HG03175 (cell line): Measurements from ENCODE around the gene SLC50A1.

ENCODE experiments used
- ATAC-seq: cut with Tn5 transposase; IDR thresholded peaks from one replicate; pipeline ENCODE4 v1.9.1; 2021; ENCODE audit warnings: mild to moderate bottlenecking, moderate library complexity; ENCODE audit not compliant: unreplicated experiment

SLC50A1 gene, protein sequence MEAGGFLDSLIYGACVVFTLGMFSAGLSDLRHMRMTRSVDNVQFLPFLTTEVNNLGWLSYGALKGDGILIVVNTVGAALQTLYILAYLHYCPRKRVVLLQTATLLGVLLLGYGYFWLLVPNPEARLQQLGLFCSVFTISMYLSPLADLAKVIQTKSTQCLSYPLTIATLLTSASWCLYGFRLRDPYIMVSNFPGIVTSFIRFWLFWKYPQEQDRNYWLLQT

DNA sequence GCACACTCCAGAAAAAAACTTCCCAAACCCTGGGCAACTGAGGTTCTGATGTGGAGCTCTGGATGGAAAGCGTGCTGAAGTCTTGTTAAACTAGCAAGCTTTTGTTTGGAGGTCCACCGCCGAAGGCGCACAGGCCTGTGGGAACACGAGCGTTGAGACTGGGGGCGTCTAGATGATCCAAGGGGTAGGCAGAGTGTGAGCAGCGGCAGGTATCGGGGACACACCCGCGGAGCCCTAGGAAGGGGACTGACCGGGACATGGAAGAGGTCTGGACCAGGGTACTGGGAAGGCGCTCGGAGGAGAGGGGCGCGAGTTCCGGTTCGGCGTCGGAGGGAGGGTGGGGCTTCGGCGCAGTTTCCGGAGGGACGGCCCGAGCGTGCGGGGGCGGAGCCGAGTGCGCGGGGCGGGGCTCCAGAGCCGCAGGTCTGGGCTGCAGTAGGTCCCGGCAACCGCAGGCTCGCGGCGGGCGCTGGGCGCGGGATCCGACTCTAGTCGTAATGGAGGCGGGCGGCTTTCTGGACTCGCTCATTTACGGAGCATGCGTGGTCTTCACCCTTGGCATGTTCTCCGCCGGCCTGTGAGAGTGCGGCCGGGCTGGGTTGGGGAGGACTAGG, at the start of gene SLC50A1:
SLC50A1 (plus strand) TSS at position 438 of the 614 bp plus-strand sequence; CDS start at position 498, 60 bp downstream.
- ATAC-seq: peak; percentile 70

DNA sequence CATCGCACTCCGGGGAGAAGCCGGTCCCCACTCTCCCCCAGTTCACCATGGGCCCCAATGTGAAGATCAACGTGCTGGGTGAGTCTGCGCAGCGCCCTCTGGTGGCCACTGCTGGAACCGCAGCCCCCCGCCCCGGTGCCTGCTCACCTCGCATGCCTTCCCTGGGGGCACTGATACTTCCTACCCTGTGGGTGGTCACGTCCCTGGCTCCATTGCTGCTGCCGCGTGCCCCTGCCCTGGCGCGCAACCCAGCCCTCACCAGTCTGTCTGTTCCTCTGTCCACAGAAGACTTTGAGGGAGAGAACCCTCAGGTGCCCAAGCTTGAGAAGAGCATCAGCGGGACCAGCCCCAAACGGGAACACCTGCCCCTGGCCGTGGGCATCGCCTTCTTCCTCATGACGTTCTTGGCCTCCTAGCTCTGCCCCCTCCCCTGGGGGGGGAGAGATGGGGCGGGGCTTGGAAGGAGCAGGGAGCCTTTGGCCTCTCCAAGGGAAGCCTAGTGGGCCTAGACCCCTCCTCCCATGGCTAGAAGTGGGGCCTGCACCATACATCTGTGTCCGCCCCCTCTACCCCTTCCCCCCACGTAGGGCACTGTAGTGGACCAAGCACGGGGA, 49.4 kb upstream of the SLC50A1 start:
- ATAC-seq: no peak

DNA sequence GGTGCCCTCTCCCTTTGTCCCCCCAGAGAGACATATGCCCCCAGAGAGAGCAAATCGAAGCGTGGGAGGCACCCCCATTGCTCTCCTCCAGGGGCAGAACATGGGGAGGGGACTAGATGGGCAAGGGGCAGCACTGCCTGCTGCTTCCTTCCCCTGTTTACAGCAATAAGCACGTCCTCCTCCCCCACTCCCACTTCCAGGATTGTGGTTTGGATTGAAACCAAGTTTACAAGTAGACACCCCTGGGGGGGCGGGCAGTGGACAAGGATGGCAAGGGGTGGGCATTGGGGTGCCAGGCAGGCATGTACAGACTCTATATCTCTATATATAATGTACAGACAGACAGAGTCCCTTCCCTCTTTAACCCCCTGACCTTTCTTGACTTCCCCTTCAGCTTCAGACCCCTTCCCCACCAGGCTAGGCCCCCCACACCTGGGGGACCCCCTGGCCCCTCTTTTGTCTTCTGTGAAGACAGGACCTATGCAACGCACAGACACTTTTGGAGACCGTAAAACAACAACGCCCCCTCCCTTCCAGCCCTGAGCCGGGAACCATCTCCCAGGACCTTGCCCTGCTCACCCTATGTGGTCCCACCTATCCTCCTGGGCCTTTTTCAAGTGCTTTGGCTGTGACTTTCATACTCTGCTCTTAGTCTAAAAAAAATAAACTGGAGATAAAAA, 48.7 kb upstream of the SLC50A1 start:
- no peak for ATAC-seq

DNA sequence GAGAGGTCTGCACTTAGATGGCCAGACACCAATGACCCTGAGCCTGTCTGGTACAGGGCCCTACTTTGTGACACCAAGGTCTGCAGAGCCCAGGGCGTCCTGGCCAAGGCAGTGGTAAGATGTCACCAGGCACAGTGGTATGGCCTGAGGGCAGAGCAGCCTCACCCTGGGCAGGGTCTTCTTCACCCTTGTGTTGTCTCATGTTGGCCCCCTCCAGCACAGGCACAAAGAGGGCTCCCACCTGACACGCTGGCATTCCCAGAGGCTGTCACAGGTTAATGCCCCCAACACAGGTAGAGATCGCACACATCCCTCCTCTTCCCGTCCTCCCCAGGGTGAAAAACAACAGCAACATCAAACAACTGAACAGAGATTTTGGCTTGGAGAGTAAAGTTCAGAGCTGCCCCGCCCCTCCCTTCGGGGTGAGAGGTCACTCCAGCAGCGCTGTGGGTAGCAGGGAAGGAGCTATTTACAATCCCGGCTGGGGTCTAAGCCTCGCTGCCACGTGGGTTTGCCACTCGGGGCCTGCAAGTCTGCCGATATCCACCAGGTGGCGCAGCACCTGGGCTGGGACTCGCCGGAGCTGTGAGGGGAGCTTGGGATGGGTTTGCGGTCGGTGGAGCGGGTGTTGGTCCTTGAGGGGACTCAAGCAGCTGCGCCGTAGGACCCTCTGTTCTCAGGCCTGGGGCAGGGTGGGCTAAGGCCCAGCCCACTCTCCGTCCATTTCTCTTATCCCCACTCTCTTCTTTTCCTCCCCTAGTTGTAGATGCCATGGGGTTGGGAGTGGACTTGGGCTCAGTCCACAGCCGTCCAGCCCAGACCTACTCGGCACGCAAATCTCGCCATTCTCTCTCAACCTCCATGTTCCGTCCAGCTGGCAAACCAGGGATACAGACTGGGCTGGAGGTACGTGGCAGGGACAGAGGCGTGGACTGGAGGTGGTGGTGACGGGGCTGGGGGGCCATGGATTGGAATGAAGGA, 44.3 kb upstream of the SLC50A1 start:
- ATAC-seq: peak; percentile 46

DNA sequence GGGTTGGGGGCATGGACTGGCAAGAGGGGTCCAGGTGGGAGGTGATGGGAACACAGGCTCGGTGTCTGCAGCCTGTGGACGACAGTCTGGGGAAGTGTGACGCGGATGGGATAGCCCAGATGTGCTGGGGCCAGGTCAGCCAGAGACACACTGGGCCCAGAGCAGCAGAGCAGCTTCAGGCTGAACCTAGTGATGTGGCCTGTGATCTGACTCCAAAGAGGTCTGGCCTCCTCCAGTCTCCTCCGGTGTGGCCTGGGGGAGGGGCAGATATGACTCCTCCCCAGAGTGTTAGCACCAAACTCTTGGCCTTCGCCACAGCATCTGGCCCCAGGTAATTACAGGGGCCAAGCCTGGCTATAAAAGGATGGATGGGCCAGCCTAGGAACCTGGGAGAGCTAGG, 43.5 kb upstream of the SLC50A1 start:
- no peak for ATAC-seq

DNA sequence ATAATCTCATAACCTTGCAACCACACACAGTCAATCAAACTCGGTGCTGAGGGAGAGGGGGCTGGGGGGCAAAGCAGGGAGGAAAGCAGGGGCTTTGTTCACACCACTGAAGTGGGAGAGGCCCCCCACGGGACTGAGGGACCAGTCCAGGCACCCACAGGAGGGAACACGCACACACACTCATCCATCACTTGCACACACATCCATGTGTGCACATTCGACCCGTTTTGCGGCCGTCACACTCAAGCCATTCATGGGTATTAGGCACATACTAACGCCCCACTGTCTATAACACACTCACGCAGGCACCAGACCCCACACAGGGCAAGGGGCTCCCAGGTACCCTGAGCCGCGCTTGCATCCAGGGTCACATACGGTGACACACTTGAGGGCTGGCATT, 43.0 kb upstream of the SLC50A1 start:
- ATAC-seq: no peak

DNA sequence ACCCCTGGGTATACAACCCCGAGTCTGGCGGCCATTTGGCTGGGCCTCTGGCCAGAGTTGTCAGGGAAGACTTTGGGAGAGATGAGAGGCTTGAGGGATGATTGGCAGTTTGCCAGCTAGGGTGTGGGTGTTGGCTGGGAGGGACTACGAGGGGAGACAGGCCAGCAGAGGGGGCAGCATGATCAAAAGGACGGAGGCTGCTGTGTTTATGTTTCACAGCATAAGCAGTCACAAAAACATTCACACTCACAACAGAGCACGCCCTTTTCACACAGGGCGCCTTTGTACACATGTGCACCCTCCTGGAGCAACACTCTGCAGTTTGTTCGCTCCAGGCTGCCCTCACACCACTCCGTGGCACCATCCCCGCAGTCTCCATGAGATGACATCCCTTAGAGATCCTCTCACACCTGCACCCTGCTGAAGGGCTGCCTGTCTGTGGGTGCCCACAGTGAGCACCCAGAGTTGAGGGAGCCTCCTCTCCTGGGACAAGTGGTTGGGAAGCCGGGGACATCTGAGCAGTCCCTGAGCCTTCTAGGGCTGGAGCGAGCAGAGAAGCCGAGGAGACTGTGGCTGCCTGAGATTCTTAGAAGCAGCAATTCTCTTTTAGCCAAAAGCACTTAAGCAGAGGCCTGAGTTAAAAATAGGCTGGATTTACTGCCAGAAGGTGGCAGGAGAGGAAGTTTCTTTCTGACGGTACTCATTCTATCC, 41.6 kb upstream of the SLC50A1 start:
- no peak for ATAC-seq

DNA sequence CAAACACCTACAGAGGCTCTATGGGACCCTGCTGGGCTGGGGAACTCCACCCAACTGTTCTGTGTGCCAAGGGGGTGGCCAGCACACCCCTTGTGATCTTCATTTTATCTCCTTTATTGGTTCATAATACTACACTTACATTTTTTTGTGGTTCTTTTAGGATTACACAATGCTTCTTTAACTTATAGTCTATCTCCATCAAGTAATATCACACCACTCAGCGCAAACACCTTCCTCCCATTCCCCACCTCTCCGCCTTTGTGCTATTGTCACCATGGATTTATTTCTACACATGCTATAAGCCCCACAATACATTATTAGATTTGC, 41.1 kb upstream of the SLC50A1 start:
- ATAC-seq: no peak

DNA sequence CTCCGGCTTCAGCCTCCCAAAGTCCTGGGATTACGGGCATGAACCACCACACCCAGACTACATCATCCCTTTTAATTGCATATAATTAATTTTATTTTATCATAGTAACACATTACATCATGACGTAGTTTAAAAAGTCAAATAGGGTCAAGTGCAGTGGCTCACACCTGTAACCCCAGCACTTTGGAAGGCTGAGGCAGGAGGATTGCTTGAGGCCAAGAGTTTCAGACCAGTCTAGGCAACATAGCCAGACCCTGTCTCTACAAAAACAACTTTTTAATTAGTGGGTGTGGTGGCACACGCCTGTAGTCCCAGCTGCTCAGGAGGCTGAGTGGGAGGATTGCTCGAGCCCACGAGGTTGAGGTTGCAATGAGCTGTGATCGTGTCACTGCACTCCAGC, 36.3 kb upstream of the SLC50A1 start:
- ATAC-seq: no peak

DNA sequence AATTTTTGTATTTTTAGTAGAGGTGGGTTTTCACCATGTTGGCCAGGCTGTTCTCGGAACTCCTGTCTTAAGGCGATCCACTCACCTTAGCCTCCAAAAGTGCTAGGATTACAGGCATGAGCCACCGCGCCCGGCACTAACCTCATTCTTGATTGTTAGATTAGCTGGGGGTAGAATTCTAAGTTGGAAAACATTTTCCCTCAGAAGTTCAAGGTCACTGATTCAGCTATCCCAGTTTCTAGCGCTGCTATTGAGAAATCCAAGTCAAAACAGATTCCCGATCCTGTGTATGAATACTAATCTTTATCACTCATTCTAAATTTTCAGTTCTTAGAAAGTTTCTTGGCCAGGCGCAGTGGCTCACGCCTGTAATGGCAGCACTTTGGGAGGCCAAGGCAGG, 32.3 kb upstream of the SLC50A1 start:
- no peak for ATAC-seq

DNA sequence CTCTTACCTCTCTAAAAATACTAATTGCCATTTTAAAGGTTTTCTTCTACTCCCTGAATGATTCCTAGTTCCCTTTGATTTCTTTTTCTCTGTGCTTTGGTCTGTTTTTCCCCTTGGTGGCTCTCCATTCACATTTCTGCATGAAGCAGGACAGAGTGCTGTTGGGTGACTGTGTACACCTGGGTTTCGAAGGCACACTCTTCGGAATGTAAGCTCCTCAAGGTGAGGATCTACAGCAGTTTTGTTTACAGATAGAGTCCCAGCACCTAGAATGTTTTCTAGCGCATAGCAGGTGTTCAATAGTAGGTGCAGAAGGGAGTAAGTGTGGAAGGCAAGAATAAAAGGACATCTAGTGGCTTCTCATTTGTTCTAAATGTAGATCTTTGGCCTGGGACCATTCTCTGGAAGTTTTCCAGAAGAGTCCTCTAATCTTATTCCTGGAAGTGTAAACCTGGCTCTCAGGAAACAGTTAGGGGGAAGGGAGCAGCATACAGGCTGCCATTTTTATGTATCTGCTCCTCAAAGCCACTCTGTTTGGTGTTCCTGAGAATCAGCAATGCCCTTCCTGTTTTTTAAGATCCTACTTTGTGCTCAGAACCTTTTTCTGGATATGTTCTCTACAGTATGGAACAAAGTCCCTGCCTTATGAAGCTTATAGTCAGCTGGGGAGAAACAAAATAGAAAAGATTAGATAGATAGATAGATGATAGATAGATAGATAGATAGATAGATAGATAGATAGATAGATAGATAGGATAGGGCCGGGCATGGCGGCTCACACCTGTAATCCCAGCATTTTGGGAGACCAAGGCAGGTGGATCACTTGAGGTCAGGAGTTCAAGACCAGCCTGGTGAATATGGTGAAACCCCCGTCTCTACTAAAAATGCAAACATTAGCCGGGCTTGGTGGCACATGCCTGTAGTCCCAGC, 30.8 kb upstream of the SLC50A1 start:
- no peak for ATAC-seq

DNA sequence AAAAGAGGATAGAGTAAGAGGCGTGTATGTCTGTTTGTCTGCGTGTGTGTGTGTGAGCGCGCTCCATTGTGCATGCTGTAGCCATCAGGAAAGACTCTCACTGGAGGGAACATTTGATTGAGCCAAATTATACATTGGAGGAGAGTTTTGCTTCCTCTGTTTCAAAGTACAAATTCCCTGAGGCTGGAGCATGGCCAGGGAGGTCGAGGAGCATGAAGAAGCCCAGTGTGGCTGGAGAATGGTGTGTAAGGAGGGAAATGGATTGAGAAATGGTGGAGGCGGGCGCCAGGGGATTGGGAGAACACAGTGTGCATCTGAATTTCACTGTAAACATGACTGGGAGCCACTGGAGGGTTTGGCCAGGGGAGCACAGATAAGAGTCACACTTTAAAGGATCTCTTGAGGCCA, 30.0 kb upstream of the SLC50A1 start:
- no peak for ATAC-seq

DNA sequence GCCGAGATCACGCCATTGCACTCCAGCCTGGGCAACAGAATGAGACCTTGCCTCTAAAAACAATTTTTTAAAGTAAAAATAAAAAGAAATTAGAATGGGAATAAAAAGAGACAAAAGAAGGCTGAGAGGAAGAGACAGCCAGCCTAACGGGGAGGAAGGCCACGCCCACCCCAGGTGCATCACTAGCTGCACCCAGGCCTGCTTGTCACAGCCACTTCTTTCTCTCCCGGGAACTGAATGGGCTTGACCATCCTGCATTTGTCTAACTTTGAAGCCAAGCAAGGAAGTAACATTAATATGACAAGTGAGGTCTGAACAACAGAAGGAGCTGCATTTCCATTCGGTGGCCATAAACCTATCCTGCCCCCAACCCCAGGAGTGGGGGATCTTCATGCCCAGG, 28.8 kb upstream of the SLC50A1 start:
- no peak for ATAC-seq

DNA sequence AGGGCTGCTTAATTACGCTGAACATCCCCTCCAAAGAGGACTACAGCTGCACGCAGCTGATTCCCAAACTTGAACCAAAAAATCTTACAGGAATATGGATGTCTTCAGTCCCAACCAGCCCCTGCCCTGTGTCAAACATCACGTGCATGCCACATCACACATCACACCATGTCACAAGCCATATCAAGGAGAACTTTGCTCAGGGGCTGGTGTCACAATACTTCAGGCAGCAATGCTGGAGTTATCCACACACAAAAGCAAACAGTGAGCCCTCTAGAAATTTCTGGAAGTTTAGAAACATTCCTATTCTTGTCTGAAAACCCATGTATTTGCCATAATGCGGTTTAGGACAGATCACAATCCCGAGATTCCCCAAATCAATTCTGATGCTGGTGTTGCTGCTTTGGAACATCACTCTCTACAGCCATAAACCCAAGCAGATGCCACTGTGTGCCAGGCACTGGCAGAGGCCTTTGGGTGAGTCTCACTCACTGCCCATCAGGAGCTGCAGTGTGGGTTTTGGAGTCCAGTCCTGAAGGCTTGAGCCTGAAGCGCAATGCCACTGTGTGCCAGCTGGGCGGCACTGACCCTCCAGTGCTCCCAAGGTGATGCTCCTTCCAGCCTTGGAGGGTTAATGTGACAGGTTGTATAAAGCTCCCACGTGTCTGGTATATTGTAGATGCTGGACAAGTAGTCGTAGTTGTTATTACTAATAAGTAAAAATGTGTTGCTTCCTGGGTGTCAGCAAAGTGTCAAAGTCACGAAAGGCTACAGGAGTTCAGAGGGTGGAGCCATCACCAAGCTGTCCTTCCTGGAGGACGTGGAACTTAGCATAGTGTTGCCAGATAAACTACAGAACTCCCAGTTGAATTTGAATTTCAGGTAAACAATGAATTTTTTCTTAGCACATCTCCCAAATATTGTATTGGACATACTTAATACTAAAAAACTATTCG, 28.1 kb upstream of the SLC50A1 start:
- ATAC-seq: no peak

DNA sequence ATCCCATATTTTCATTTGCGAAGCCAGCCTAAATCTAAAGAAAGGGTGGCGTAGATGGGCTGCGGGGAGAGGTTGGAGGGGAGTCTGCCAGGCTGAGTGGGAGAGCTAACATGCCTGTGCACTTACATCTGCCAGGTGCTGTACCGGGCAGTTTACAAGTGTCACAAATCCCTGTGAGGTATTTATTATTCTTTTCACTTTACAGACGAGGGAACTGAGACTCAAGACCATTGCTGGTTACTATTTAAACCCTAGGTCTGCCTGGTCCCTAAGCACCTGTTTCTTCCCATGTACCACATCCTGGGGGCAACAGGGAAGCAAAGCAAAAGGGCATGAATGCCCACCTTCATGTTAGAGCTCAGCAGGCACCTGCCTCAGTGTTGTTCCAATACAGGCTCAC, 27.4 kb upstream of the SLC50A1 start:
- no peak for ATAC-seq

DNA sequence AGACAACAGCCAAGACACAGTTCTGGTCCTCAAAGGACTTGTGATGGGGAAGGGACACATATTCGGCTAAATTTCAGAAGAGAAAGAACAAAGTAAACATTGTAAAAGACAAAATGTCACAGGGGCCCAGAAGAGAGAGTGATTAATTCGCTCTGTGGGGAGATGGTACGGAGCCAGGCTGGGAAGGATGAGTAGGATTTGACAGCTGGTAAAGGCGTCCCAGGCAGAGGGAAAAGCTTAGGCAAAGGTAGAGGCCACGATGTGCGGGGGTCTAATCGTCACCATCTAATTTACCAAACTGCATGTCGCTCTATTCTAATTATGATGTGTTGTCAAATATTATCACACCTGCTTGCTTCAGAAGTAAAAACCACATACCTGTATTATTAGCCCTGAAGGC, 25.3 kb upstream of the SLC50A1 start:
- ATAC-seq: no peak

DNA sequence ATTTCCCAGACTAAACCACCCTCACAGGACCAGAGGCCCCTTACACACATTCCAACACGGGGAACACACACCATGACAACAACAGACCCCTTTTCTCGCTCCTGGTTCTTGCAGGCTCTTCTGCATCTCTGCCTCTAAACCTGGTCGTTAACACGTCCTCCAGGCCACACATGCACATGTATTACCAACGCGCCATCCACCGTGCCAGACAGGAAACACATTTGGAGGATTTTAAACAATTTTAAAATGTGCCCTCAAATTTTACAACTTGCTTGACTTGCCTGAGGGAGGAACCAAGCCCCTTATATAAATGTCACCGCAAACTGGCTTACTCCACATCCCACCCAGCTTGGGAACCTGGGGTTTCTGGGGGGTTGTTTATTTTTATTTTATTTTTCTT, 24.8 kb upstream of the SLC50A1 start:
- ATAC-seq: no peak

DNA sequence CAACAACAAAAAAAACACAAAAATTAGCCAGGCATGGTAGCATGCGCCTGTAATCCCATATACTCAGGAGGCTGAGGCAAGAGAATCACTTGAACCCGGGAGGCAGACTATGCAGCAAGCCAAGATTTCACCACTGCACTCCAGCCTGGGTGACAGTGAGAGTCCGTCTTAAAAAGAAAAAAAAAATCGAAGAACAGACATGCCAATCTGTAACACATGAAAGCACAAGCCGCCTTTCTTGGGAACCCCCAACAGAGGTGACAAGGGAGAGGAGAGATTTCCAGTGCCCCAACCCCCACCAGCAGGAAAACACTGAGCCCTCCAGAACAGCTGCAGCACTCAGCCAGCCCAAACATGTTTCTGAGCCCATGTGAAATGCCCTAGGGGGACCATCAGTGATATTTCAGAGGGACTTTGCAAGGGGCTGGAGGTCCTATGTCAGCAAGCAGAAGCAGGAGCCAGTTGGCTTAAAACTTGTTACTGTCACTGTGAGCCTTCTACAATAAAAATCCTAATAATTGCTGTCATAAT, 22.1 kb upstream of the SLC50A1 start:
- ATAC-seq: no peak
